SK-N-MC (cell line): ENCODE measurements around the gene PTGDS.

Source experiments
- EZH2 ChIP-seq: fragments of 200-600 bp; sonication (generic); IDR thresholded peaks from one replicate; pipeline ENCODE4 v1.6.1; 2017; ENCODE audit warnings: antibody characterized with exemption
- FOXP2 ChIP-seq: optimal IDR thresholded peaks from 2 replicates; pipeline ENCODE3; 2011; ENCODE audit warnings: mild to moderate bottlenecking, moderate library complexity; ENCODE audit not compliant: insufficient read depth; ENCODE audit errors: extremely low read length, control extremely low read depth
- POLR2AphosphoS5 ChIP-seq: IDR thresholded peaks from 2 replicates; pipeline ENCODE4 v1.6.1; 2012; ENCODE audit warnings: mild to moderate bottlenecking, low read depth, low read length, borderline replicate concordance

GRCh38 chr9:136942112-136942880 lies 35.0 kb upstream of the PTGDS start:
- TF ChIP-seq POLR2AphosphoS5: no peak
- no peak for TF ChIP-seq EZH2
- TF ChIP-seq FOXP2: no peak
